Measurements from ENCODE around the gene LGALS14. TPM values are rescaled to one million over a fixed set of nuclear protein-coding genes. Genes with fewer than 3 reads are reported as not detected.

Gene LGALS14
- total RNA-seq, 1 donor from 2014 or later, result 0.92 TPM

GRCh38 chr19:39729594-39729993, 25.3 kb downstream of the LGALS14 start:
- no peak overlapping the region for H3K27ac Mint-ChIP-seq
- DNase-seq (ENCODE audit: low spot score in 2 of 2, unreplicated experiment in 2 of 2), result no peak
- peaks cover 56% of the 10 kb centered on the region for H3K27me3 Mint-ChIP-seq (ENCODE audit: low read depth)
- H3K4me1 Mint-ChIP-seq, result no peaks in the 10 kb centered on the region
- no peaks in the 10 kb centered on the region for H3K36me3 Mint-ChIP-seq
- TF ChIP-seq CTCF (IDR thresholded peaks at IDR 0.05; ENCODE audit: unreplicated experiment), result no peak
- peaks cover 4% of the 10 kb centered on the region for H3K9me3 Mint-ChIP-seq
- H3K4me3 Mint-ChIP-seq, result no peak overlapping the region

GRCh38 chr19:39731685-39732084, 27.4 kb downstream of the LGALS14 start:
- no peak for DNase-seq (ENCODE audit: low spot score in 2 of 2, unreplicated experiment in 2 of 2)
- H3K27me3 Mint-ChIP-seq (ENCODE audit: low read depth), result peaks cover 49% of the 10 kb centered on the region
- H3K27ac Mint-ChIP-seq, result no peak overlapping the region
- H3K36me3 Mint-ChIP-seq, result no peaks in the 10 kb centered on the region
- H3K4me1 Mint-ChIP-seq, result no peaks in the 10 kb centered on the region
- peaks cover 4% of the 10 kb centered on the region for H3K9me3 Mint-ChIP-seq
- no peak for TF ChIP-seq CTCF (IDR thresholded peaks at IDR 0.05; ENCODE audit: unreplicated experiment)
- H3K4me3 Mint-ChIP-seq, result no peak overlapping the region

GRCh38 chr19:39733841-39734240, 29.6 kb downstream of the LGALS14 start:
- H3K9me3 Mint-ChIP-seq, result peaks cover 4% of the 10 kb centered on the region
- no peak overlapping the region for H3K27ac Mint-ChIP-seq
- no peaks in the 10 kb centered on the region for H3K36me3 Mint-ChIP-seq
- DNase-seq (ENCODE audit: low spot score in 2 of 2, unreplicated experiment in 2 of 2), result no peak
- H3K27me3 Mint-ChIP-seq (ENCODE audit: low read depth), result peaks cover 51% of the 10 kb centered on the region
- no peak for TF ChIP-seq CTCF (IDR thresholded peaks at IDR 0.05; ENCODE audit: unreplicated experiment)
- no peak overlapping the region for H3K4me3 Mint-ChIP-seq
- no peaks in the 10 kb centered on the region for H3K4me1 Mint-ChIP-seq

GRCh38 chr19:39735688-39736087, 31.4 kb downstream of the LGALS14 start:
- Mint-ChIP-seq H3K27ac (no peak overlapping the region), H3K4me1 (no peaks in the 10 kb centered on the region), H3K36me3 (no peaks in the 10 kb centered on the region), H3K4me3 (no peak overlapping the region), H3K27me3 (ENCODE audit: low read depth) (peaks cover 51% of the 10 kb centered on the region), H3K9me3 (peaks cover 4% of the 10 kb centered on the region)
- no peak for TF ChIP-seq CTCF (IDR thresholded peaks at IDR 0.05; ENCODE audit: unreplicated experiment)
- no peak for DNase-seq (ENCODE audit: low spot score in 2 of 2, unreplicated experiment in 2 of 2)

- no peak overlapping the region for H3K4me3 Mint-ChIP-seq
- H3K36me3 Mint-ChIP-seq, result no peaks in the 10 kb centered on the region
- no peaks in the 10 kb centered on the region for H3K4me1 Mint-ChIP-seq
- H3K9me3 Mint-ChIP-seq, result peaks cover 4% of the 10 kb centered on the region
- no peak overlapping the region for H3K27ac Mint-ChIP-seq
- TF ChIP-seq CTCF (IDR thresholded peaks at IDR 0.05; ENCODE audit: unreplicated experiment), result no peak
- DNase-seq (ENCODE audit: low spot score in 2 of 2, unreplicated experiment in 2 of 2), result no peak
- H3K27me3 Mint-ChIP-seq (ENCODE audit: low read depth), result peaks cover 51% of the 10 kb centered on the region
Measured at GRCh38 chr19:39736088-39736487, 31.8 kb downstream of the LGALS14 start.

GRCh38 chr19:39737351-39737750, 33.1 kb downstream of the LGALS14 start:
- DNase-seq (ENCODE audit: low spot score in 2 of 2, unreplicated experiment in 2 of 2), result no peak
- peaks cover 56% of the 10 kb centered on the region for H3K27me3 Mint-ChIP-seq (ENCODE audit: low read depth)
- H3K36me3 Mint-ChIP-seq, result no peaks in the 10 kb centered on the region
- no peaks in the 10 kb centered on the region for H3K4me1 Mint-ChIP-seq
- TF ChIP-seq CTCF (IDR thresholded peaks at IDR 0.05; ENCODE audit: unreplicated experiment), result no peak
- H3K4me3 Mint-ChIP-seq, result no peak overlapping the region
- peaks cover 4% of the 10 kb centered on the region for H3K9me3 Mint-ChIP-seq
- H3K27ac Mint-ChIP-seq, result no peak overlapping the region

All from mesothelial cell of epicardium (in vitro differentiated cells).